LHCN-M2 (cell line): ENCODE results near the gene LCMT2. TPM values are rescaled to one million over a fixed set of nuclear protein-coding genes. Genes with fewer than 3 reads are reported as not detected.
"Not testable (repeated sequence)": the region's sequence is repeated elsewhere in the genome, so short reads cannot be mapped to it uniquely, and the experiment has no call there.

Experiments used
- DNase-seq: peaks from one replicate; pipeline ENCODE4 v3.0.0-alpha.2; 2012; ENCODE audit warnings: low read depth
- total RNA-seq: library from RNA; depleted of rRNA; stranded (reverse); fragments of >200 nt; gene quantifications from 2 replicates; pipeline ENCODE4 v1.2.3, GENCODE V29; 2014

LCMT2 gene
- total RNA-seq, 1 experiment from 2014 or later: 10.4 TPM

DNA sequence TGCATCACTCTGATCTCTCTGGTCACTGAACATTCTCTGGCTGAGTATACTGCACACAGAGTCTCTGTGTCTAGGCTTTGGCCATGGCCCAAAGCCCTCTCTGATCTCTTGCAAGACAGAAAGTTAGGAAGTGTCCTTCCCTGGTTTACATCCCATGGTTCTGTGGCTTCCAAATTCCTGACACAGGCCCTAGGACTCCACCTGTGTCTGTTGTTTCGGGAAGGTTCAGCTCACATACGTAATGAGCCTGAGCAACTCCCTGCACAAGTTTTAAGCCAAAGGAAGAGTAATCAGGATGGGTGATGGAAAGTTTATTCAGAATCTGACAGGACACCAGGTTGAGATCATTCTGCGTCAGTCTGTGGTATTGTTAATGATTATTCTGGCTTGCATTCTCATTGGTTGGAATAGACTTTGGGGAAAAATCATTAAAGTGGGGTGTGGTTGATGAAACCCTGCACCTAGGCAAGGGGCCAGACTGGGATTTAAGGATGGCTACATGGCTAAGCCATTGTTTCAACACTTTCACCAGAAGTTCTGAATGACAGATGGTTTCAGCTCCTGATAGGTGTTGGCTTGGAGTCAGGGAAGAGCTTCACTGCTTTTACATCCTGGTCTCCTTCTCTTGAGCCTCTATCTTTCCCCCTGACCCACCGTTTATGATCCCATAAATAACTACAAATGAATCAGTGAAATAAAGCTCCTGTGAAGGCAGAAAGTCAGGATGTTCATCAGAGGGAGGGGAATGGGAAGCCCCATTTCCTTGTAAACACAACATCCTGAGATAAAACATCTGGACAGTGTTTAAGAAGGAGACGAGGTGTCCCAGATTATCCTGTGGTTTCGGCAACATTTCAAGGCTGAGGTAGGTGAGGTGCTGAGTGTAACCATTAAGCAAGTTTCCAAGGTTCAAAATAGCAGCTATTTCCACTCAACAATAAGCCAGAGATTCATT is 14.1 kb downstream of the LCMT2 start:
- no peak for DNase-seq

DNA sequence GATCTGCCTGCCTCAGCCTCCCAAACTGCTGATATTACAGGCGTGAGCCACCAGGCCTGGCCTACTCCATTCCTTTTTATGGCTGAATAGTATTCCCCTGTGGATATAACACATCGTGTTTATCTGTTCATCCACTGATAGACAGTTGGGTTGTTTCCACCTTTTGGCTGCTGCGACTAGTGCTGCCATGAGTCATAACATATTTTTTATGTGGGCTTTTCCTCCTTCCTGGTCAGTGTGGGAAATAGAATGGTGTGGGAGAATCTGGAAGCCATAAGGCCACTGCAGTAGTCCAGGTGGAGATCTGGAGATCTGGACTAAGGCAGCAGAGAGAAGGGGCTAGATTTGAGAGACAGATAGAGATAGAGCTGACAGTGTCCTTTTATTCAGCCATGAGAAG is 16.2 kb downstream of the LCMT2 start:
- DNase-seq: peak; percentile 17

- DNase-seq: no peak
These were observed 18.0 kb downstream of the LCMT2 start for GRCh38 chr15:43312378-43312777.

- DNase-seq: no peak
These were observed 28.1 kb downstream of the LCMT2 start, which contains the start of gene TGM7 for GRCh38 chr15:43302205-43302817. TGM7 (minus strand) TSS chr15:43302255.

GRCh38 chr15:43299884-43300283 is 30.5 kb downstream of the LCMT2 start:
- no peak for DNase-seq

GRCh38 chr15:43299411-43299810 is 31.0 kb downstream of the LCMT2 start:
- no peak for DNase-seq

DNA sequence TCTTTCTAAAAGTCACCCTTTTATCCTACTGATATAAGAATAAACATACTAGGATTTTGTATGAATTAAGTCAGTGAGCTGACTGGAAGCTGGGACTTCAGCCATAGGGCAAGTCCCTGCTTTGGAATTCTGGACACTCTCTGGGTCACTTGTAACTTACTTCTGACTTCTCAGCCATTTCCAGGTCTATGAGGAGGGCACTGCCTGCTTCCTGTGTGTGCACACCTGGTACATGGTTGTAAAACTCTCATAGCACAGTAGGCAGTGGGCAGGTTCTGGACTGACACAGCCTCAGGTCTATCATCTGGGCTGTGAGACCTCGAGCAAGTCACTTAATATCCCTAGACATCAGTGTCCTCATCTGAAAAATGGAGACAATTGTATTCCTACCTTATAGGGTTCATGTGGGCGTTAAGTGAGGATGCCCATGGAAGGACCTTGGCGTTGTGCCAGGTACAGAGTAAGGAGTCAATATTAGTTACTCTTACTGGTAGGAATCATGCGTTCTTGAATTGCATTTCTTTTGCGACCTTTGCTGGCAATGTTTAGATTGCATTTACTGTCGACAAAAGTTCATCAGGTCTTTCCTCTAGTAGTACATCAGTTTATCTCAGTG is 36.2 kb downstream of the LCMT2 start:
- no peak for DNase-seq

DNA sequence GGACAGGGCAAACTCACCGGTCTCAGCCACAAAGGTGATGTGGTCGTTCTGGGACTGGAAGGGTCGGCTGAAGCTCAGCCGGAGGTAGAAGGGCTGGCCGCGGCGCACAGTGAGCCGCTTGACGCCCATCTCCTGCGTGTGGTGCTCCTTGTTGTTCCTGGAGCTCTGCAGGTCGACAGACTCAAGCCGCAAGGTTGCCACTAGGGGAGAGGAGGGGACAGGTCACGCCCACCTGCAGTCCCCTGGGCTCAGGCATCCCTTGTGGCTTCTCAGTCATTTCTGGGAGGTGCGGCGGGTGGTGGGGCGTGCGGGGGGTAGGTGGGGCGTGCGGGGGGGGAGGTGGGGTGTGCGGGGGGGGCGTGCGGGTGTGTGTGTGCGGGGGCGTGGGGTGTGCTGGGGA is 36.9 kb downstream of the LCMT2 start:
- DNase-seq: no peak

DNA sequence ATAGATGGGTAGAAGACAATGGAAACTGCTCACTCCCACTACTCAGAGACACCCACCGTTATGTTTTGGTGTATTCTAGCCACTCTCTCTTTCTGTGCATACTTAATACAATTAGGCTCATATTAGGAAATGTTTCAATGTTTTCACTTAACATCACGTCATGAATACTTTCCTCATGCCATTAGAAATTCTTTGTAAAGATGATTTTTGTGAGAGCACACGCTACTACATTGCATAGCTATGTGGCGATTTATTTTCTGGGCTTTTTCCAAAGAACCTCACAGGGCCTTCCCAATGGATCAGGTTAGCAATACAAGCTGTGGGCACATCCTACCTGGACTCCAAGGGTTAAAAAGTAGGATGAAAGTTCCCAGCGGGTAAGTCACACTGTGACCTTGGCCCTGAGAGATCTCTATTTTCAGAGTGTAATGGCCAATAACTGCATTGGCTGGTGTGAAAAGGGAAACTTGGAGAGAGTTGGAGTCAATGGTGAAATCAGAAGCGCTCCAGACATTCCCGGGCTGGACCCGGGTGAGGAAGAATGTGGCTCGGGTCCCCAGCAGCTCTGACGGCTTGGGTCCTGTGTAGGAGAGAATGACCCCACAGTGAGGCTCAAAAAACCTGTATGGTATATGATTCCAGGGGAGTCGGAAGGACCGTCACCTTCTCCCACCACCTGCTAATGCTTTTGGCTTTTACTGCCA is 37.8 kb downstream of the LCMT2 start:
- DNase-seq: no peak

DNA sequence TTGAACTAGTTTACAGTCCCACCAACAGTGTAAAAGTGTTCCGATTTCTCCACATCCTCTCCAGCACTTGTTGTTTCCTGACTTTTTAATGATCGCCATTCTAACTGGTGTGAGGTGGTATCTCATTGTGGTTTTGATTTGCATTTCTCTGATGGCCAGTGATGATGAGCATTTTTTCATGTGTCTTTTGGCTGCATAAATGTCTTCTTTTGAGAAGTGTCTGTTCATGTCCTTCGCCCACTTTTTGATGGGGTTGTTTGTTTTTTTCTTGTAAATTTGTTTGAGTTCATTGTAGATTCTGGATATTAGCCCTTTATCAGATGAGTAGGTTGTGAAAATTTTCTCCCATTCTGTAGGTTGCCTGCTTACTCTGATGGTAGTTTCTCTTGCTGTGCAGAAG is 40.7 kb downstream of the LCMT2 start:
- not testable (repeated sequence) for DNase-seq

DNA sequence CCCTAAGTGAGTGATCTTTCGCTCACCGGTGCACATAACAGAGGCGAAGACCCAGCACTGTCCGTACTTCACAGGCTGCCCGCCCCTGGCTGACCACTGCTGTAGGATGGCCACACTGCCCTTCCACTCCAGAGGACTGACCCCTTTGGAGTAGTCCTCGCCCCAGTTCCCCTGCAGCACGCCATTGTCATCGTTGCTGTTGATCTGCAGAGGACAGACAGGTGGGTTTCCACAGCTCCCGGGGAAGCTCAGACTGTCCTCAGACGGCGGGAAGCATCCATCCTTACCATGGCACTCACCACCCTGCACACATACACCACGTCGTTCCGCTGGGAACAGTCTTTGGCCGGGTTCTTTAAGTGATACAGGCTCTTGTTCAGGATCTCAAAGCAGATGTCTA is 43.1 kb downstream of the LCMT2 start:
- DNase-seq: no peak

DNA sequence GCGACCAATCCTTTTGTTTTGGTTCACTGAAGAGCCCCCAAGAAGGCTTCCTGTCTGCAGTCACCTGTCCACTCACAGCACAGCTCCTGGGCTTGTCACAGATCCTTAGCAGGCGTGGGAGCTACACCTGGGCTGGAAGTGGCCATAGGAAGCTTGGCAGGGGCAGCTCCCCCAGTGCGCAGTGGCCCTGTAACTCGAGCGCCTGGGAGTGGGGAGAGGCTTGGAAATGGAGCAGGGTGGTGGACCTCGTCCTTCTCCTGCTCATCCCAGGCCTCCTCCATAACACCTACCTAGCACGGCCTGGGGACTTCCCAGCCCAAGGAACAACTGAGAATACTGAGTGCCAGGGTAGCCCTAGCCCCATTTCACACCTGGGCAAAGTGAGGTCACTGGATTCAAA is 44.3 kb downstream of the LCMT2 start:
- no peak for DNase-seq

GRCh38 chr15:43285609-43286037 is 44.8 kb downstream of the LCMT2 start:
- peak; percentile 62 for DNase-seq

DNA sequence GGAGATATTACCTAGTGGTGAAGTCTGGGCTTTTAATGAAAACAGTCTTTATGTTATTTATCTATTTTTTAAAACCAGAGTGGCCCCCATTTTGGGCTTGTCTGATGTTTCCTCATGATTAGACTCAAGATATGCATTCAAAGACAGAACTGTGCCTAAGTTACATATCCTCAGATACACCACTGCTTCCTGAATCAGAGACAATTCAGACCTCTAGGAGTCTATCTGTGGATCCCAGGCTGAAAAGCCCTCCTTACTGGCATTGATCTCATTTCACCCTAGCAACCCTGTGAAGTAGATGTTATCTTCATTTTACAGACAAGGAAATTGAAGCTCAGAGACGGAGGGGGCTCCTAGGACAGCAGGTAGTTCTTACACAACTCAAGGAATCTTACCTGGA is 46.8 kb downstream of the LCMT2 start:
- DNase-seq: no peak

GRCh38 chr15:43281926-43282602 is 48.3 kb downstream of the LCMT2 start:
- no peak for DNase-seq

- DNase-seq: no peak
These were observed 49.4 kb downstream of the LCMT2 start for GRCh38 chr15:43280996-43281395.

GRCh38 chr15:43279496-43279895 is 50.9 kb downstream of the LCMT2 start:
- no peak for DNase-seq

- DNase-seq: no peak
These were observed 51.5 kb downstream of the LCMT2 start for GRCh38 chr15:43278869-43279268.

DNA sequence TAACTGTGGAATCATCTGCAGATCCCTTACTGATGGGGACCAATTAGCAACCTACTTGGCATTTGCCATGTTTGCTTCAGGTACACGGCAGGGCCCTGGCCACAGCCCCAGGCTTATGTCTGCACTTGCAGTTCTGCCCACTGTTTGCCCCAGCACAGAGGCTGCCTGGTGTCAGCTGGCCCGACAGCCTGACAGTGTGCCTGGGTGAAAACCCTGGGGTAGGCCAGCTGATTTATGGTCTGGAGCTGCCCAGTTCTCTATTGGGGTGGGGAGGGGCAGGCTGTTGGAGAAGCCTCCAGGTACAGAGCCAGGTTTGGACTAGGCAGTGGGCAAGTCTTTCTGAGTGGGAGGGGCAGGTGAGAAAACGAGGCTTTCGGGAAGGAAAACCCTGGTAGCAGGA is 52.5 kb downstream of the LCMT2 start:
- no peak for DNase-seq

DNA sequence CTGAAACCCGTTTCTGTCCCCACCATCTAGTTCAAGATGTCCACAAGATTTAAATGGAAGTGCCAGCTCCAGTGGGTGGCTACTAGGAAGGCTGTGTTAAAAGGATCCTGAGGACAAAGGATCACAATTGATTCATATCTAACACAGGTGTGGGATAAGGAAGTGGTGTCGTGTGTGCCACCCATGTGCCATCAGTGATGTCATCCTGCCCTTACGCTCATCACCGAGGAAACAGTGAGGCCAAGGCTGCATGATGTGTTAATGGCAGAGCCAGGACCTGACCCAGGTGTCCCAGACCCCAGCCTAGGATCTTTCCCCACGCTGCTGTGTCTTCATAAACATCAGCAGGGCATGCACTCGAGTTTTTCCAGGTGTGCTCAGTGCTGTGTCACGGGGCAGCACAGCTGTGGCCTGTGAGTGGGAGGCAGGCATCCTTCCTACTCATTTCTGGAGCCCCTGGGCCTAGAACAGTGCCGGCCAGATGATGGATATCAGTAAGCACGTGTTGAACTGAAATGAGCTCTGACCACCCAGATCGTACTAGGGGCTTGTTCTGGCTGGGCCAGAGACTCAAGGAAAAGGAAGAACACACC is 53.0 kb downstream of the LCMT2 start:
- no peak for DNase-seq
